Lung (tissue), 12 donors: Measurements from ENCODE around the gene PYROXD2. TPM values are rescaled to one million over a fixed set of nuclear protein-coding genes. Genes with fewer than 3 reads are reported as not detected.

Experiments used
- ATAC-seq: fragments of 200-7000 bp; cut with Tn5 transposase; one replicate; pipeline ENCODE4 v1.9.1; 2020; ENCODE audit warnings: moderate number of reproducible peaks; ENCODE audit not compliant: insufficient read depth, low FRiP score
- DNase-seq, 3 donors: peaks; one replicate each; pipeline ENCODE4 v3.0.0-alpha.2; 2013 to 2017
- H3K27ac ChIP-seq, 2 donors: one replicate each; pipeline ENCODE4 v1.5.1; 2013; ENCODE audit warnings: mild to moderate bottlenecking in 2 of 2, moderate library complexity in 2 of 2, control low read depth in 1 of 2, inconsistent platforms in 1 of 2, low read depth in 1 of 2, low read length in 1 of 2
- H3K27me3 ChIP-seq, 3 donors: one replicate each; pipeline ENCODE4 v1.5.1; 2013; ENCODE audit warnings: low read length in 2 of 3; ENCODE audit not compliant: control insufficient read depth in 3 of 3, insufficient read depth in 3 of 3
- H3K36me3 ChIP-seq, 4 donors: one replicate each; pipeline ENCODE4 v1.5.1; 2013; ENCODE audit warnings: low read length in 4 of 4, mild to moderate bottlenecking in 1 of 4, moderate library complexity in 1 of 4; ENCODE audit not compliant: control insufficient read depth in 4 of 4, insufficient read depth in 4 of 4
- H3K4me1 ChIP-seq, 5 donors: one replicate each; pipeline ENCODE4 v1.5.1; 2013; ENCODE audit warnings: low read length in 5 of 5, mild to moderate bottlenecking in 2 of 5, moderate library complexity in 1 of 5; ENCODE audit not compliant: control insufficient read depth in 5 of 5, insufficient read depth in 5 of 5
- H3K4me3 ChIP-seq: one replicate; pipeline ENCODE4 v1.5.1; 2013; ENCODE audit warnings: mild to moderate bottlenecking, control low read depth, moderate library complexity
- H3K9ac ChIP-seq, 2 donors: one replicate each; pipeline ENCODE4 v1.5.1; 2013; ENCODE audit warnings: low read length in 2 of 2, control low read depth in 1 of 2; ENCODE audit not compliant: insufficient read depth in 1 of 2
- H3K9me3 ChIP-seq, 4 donors: one replicate each; pipeline ENCODE4 v1.5.1; 2013; ENCODE audit warnings: low read length in 3 of 4, mild to moderate bottlenecking in 1 of 4, moderate library complexity in 1 of 4; ENCODE audit not compliant: control insufficient read depth in 4 of 4, insufficient read depth in 3 of 4
- CTCF ChIP-seq: IDR thresholded peaks from 2 replicates; pipeline ENCODE4 v1.5.1; 2012; ENCODE audit warnings: mild to moderate bottlenecking; ENCODE audit errors: control extremely low read depth, extremely low read depth
- WGBS, 2 donors: extraction: QIAGEN DNeasy Blood & Tissue Kit; methylation state at CpG; one replicate each; pipeline ENCODE4 v1.1.7; 2013; 5-methylcytosine and 5-hydroxymethylcytosine counted together
- polyA plus RNA-seq, 2 donors: library from polyadenylated mRNA; stranded (reverse); fragments of 200-250 nt; gene quantifications; one replicate each; pipeline ENCODE4 v1.2.1, GENCODE V29; 2013
- total RNA-seq, 2 donors: library from RNA; depleted of rRNA in 1 of 2; stranded (reverse); fragments of >200 nt in 1 of 2; gene quantifications; one replicate each; pipeline ENCODE4 v1.2.1, GENCODE V29; 2014 to 2021
- donor health status: control.
- donor health status: control.
- donor health status: Bipolar disorder and iron deficiency.
- donor health status: healthy.
- donor health status: DM: yes; HTN: yes; CAD: no.

Gene PYROXD2
- total and polyA plus RNA-seq, 4 donors: 2.3 to 16.8 (median 7.5) TPM

DNA sequence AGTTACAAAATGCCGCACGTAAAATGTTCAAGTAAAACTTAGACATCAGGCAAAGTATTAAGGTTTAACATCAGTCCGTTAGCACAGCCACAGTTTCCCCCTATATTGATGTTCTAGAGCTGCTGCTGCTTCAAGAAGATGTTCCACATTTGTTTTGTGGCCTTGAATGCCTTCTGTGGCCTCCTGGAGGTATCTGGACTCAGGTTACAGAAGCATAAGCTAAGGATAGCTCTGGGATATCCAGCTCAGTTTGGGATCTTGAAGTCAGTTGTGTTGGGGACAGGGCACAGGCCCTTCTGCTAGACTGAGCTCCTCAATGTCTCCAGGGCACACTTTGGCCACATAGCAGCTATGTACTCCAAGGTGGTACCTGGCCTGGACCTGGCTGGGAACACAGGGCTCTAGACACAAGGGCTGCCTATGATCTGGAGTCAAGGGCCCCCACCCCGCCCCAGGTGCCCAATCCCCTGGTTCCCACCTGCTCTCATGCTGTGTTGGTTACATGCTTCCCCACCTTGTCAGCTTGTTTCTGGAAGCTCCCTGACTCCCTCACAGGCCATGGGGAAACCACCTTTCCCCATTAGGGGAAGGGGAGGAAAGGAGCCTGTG, 4.7 kb downstream of the PYROXD2 start:
- H3K9me3 ChIP-seq: no peaks in the 10 kb centered on the region

DNA sequence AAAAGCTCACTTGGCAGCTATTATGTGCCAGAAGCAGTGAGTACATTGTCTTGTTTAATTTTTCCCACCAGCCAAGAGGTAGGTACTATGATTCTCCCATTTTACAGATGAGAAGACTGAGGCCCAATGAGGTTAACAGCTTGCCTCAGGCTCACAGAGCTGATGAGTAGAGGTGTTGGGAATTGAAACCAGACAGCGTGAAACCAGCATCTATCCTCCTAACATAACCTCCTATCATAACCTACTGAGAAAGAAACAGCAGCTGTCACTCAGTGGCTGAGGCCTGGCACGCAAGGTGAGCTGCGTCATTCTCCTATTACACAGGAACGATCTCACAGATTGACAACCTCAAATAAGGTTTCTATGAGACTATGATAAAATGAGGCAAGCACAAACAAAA, 6.2 kb downstream of the PYROXD2 start:
- no peak overlapping the region for H3K9ac ChIP-seq
- DNase-seq: no peak
- peaks cover 0 to 10% (median 5%) of the 10 kb centered on the region in 4 donors for H3K36me3 ChIP-seq
- 94 to 95% methylated on average over 4 of the region's 4 CpGs for WGBS, 2 donors
- H3K27ac ChIP-seq: no peak overlapping the region
- H3K9me3 ChIP-seq: no peaks in the 10 kb centered on the region
- H3K4me1 ChIP-seq: peaks cover 0 to 38% (median 11%) of the 10 kb centered on the region in 5 donors
- TF ChIP-seq CTCF: no peak
- no peaks in the 10 kb centered on the region for H3K27me3 ChIP-seq
- ATAC-seq: no peak
- no peak overlapping the region for H3K4me3 ChIP-seq

More for the DNA sequence above, 4.7 kb downstream of the PYROXD2 start:
- no peak overlapping the region for H3K27ac ChIP-seq
- no peaks in the 10 kb centered on the region for H3K27me3 ChIP-seq
- 97 to 99% methylated on average over 4 of the region's 4 CpGs for WGBS, 2 donors
- peaks cover 0 to 10% (median 4%) of the 10 kb centered on the region in 4 donors for H3K36me3 ChIP-seq
- no peak overlapping the region for H3K4me3 ChIP-seq
- ATAC-seq (no peak), DNase-seq (no peak)
- no peak overlapping the region for H3K9ac ChIP-seq
- TF ChIP-seq CTCF: no peak
- H3K4me1 ChIP-seq: peaks cover 4 to 42% (median 14%) of the 10 kb centered on the region in 5 donors

- H3K4me1 ChIP-seq: peaks cover 0 to 37% (median 14%) of the 10 kb centered on the region in 5 donors
- no peak overlapping the region for H3K27ac ChIP-seq
- no peak for TF ChIP-seq CTCF
- DNase-seq: no peak
- no peak overlapping the region for H3K4me3 ChIP-seq
- peaks cover 0 to 18% (median 6%) of the 10 kb centered on the region in 4 donors for H3K36me3 ChIP-seq
- no peak for ATAC-seq
- H3K9ac ChIP-seq: no peak overlapping the region
- H3K9me3 ChIP-seq: no peaks in the 10 kb centered on the region
- WGBS, 2 donors: 97 to 98% methylated on average over 18 of the region's 18 CpGs
- H3K27me3 ChIP-seq: no peaks in the 10 kb centered on the region
These were observed 7.2 kb downstream of the PYROXD2 start for GRCh38 chr10:98407744-98408241.
